ENCODE results near the gene MCMBP.
"Not testable (repeated sequence)": the region's sequence is repeated elsewhere in the genome, so short reads cannot be mapped to it uniquely, and the experiment has no call there.

The MCMBP gene

GRCh38 chr10:119827430-119827829 is 45.2 kb downstream of the MCMBP start:
- DNase-seq = no peak

GRCh38 chr10:119826771-119827170 is 45.9 kb downstream of the MCMBP start:
- DNase-seq = no peak

GRCh38 chr10:119824299-119824698 is 48.3 kb downstream of the MCMBP start:
- DNase-seq = no peak

GRCh38 chr10:119821182-119821581 is 51.5 kb downstream of the MCMBP start:
- no peak for DNase-seq

- no peak for DNase-seq
These were observed 53.8 kb downstream of the MCMBP start for GRCh38 chr10:119818889-119819270.

- DNase-seq = no peak
These were observed 54.4 kb downstream of the MCMBP start for GRCh38 chr10:119817991-119818888.

GRCh38 chr10:119815671-119816070 is 57.0 kb downstream of the MCMBP start:
- no peak for DNase-seq

GRCh38 chr10:119812684-119813083 is 60.0 kb downstream of the MCMBP start:
- no peak for DNase-seq

GRCh38 chr10:119811122-119811521 is 61.5 kb downstream of the MCMBP start:
- no peak for DNase-seq

- no peak for DNase-seq
These were observed 64.5 kb downstream of the MCMBP start for GRCh38 chr10:119807960-119808697.

- DNase-seq = no peak
These were observed 66.1 kb downstream of the MCMBP start for GRCh38 chr10:119806334-119807130.

- no peak for DNase-seq
These were observed 66.9 kb downstream of the MCMBP start for GRCh38 chr10:119805702-119806230.

GRCh38 chr10:119803264-119803663 is 69.4 kb downstream of the MCMBP start:
- no peak for DNase-seq

GRCh38 chr10:119801998-119802538 is 70.6 kb downstream of the MCMBP start:
- no peak for DNase-seq

- DNase-seq = no peak
These were observed 71.5 kb downstream of the MCMBP start for GRCh38 chr10:119801176-119801575.

- DNase-seq = no peak
These were observed 76.6 kb downstream of the MCMBP start for GRCh38 chr10:119796039-119796438.

GRCh38 chr10:119795101-119795500 is 77.5 kb downstream of the MCMBP start:
- not testable (repeated sequence) for DNase-seq

- DNase-seq = no peak
These were observed 86.4 kb downstream of the MCMBP start for GRCh38 chr10:119786117-119786769.

GRCh38 chr10:119784340-119785067 is 88.1 kb downstream of the MCMBP start:
- no peak for DNase-seq

GRCh38 chr10:119783665-119784027 is 89.0 kb downstream of the MCMBP start:
- no peak for DNase-seq

GRCh38 chr10:119782981-119783664 is 89.5 kb downstream of the MCMBP start:
- no peak for DNase-seq
